NCI-H1092 treated with DMSO at 0.1 percent for 48 hours (cell line): ENCODE data around the gene ARL8B.
"Not testable (repeated sequence)": the region's sequence is repeated elsewhere in the genome, so short reads cannot be mapped to it uniquely, and the experiment has no call there.

Experiments
- DNase-seq: peaks from one replicate; lab custom pipeline; 2025; lab: John Stamatoyannopoulos, UW

The ARL8B gene

GRCh38 chr3:5147152-5147551 lies 25.1 kb downstream of the ARL8B start:
- DNase-seq, result not testable (repeated sequence)

GRCh38 chr3:5149306-5149880 lies 27.3 kb downstream of the ARL8B start:
- DNase-seq, result no peak

- no peak for DNase-seq
Measured at GRCh38 chr3:5151586-5151985, 29.5 kb downstream of the ARL8B start.

- DNase-seq, result no peak
Measured at GRCh38 chr3:5153074-5153473, 31.0 kb downstream of the ARL8B start.

GRCh38 chr3:5155241-5155640 lies 33.1 kb downstream of the ARL8B start:
- no peak for DNase-seq

GRCh38 chr3:5160321-5160720 lies 38.2 kb downstream of the ARL8B start:
- DNase-seq, result no peak

GRCh38 chr3:5160940-5161858 lies 39.1 kb downstream of the ARL8B start:
- no peak for DNase-seq

- no peak for DNase-seq
Measured at GRCh38 chr3:5162102-5162501, 40.0 kb downstream of the ARL8B start.

GRCh38 chr3:5165698-5166097 lies 43.6 kb downstream of the ARL8B start:
- no peak for DNase-seq

GRCh38 chr3:5166846-5167245 lies 44.8 kb downstream of the ARL8B start:
- no peak for DNase-seq

- DNase-seq, result no peak
Measured at GRCh38 chr3:5168110-5168509, 46.0 kb downstream of the ARL8B start.

- DNase-seq, result no peak
Measured at GRCh38 chr3:5169807-5170206, 47.7 kb downstream of the ARL8B start.

GRCh38 chr3:5170975-5171374 lies 48.9 kb downstream of the ARL8B start:
- DNase-seq, result no peak

GRCh38 chr3:5172018-5172417 lies 49.9 kb downstream of the ARL8B start:
- no peak for DNase-seq

GRCh38 chr3:5179036-5179435 lies 56.9 kb downstream of the ARL8B start:
- DNase-seq, result not testable (repeated sequence)

GRCh38 chr3:5181469-5182141 lies 59.5 kb downstream of the ARL8B start:
- DNase-seq, result no peak

GRCh38 chr3:5183714-5184113 lies 61.6 kb downstream of the ARL8B start:
- DNase-seq, result not testable (repeated sequence)

- DNase-seq, result no peak
Measured at GRCh38 chr3:5184499-5184898, 62.4 kb downstream of the ARL8B start.

GRCh38 chr3:5185093-5185673 lies 63.1 kb downstream of the ARL8B start:
- DNase-seq, result no peak

GRCh38 chr3:5186089-5186857 lies 64.2 kb downstream of the ARL8B start:
- no peak for DNase-seq

- no peak for DNase-seq
Measured at GRCh38 chr3:5186858-5187155, 64.7 kb downstream of the ARL8B start.
